ENCODE data around the gene TTBK2. TPM values are rescaled to one million over a fixed set of nuclear protein-coding genes. Genes with fewer than 3 reads are reported as not detected.

TTBK2 gene
- total RNA-seq, 2 experiments from 2014 or later: 9.9 to 11.9 TPM

GRCh38 chr15:42728972-42729371 is 191.6 kb downstream of the TTBK2 start:
- intact Hi-C loops (cut with micrococcal nuclease): loop anchor here (5.0 kb wide), 1 partner anchor 198 kb away; no protein-coding TSS in a partner anchor
- DNase-seq (no peak), ATAC-seq (no peak)
- H3K27ac Mint-ChIP-seq: no peak overlapping the region
- no peaks in the 10 kb centered on the region for H3K4me1 Mint-ChIP-seq (ENCODE audit: low read depth)
- H3K4me3 Mint-ChIP-seq: no peak overlapping the region
- ChIA-PET CTCF (no interaction called here), POLR2A (no interaction called here)
- no peaks in the 10 kb centered on the region for H3K9me3 Mint-ChIP-seq
- TF ChIP-seq CTCF (IDR thresholded peaks at IDR 0.05): no peak
- peaks cover 39% of the 10 kb centered on the region for H3K36me3 Mint-ChIP-seq (ENCODE audit: low read depth)
- no peaks in the 10 kb centered on the region for H3K27me3 Mint-ChIP-seq

DNA sequence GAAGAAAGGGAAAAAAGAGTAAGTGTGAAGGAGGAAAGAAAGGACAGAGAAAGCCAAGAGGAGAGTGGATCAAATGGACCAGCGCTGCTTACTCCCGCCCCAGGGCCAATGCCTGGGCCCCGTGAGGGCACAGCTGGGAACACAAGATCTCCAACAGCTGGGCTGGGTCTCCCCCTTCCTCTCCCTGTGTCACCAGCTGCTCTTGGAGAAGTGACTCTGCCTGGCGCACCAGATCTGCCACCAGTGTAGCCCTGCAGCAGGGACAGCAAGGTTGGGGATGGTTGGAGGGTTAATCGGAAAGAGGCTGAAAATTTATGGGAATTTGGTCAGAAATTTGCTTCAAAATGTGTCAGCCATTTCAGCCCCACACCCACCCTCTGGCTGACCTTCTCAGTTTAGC is 192.0 kb downstream of the TTBK2 start:
- no peak for TF ChIP-seq CTCF (IDR thresholded peaks at IDR 0.05)
- Mint-ChIP-seq H3K36me3 (ENCODE audit: low read depth) (peaks cover 39% of the 10 kb centered on the region), H3K9me3 (no peaks in the 10 kb centered on the region), H3K4me1 (ENCODE audit: low read depth) (no peaks in the 10 kb centered on the region), H3K27me3 (no peaks in the 10 kb centered on the region), H3K27ac (no peak overlapping the region), H3K4me3 (no peak overlapping the region)
- POLR2A ChIA-PET: no interaction called here
- DNase-seq (no peak), ATAC-seq (no peak)
- CTCF ChIA-PET: no interaction called here
- intact Hi-C loops (cut with micrococcal nuclease): loop anchor here (5.0 kb wide), 1 partner anchor 199 kb away; no protein-coding TSS in a partner anchor

GRCh38 chr15:42727750-42728381 is 192.7 kb downstream of the TTBK2 start:
- no peak for TF ChIP-seq CTCF (IDR thresholded peaks at IDR 0.05)
- ChIA-PET CTCF (interaction anchor here (1.7 kb wide), 1 partner anchor 199 kb away, joined by 5 read pairs; no protein-coding TSS in a partner anchor), POLR2A (no interaction called here)
- Mint-ChIP-seq H3K36me3 (ENCODE audit: low read depth) (peaks cover 36% of the 10 kb centered on the region), H3K4me1 (ENCODE audit: low read depth) (no peaks in the 10 kb centered on the region), H3K27ac (no peak overlapping the region), H3K4me3 (no peak overlapping the region), H3K9me3 (no peaks in the 10 kb centered on the region), H3K27me3 (no peaks in the 10 kb centered on the region)
- no peak for ATAC-seq
- no peak for DNase-seq
- intact Hi-C loops (cut with micrococcal nuclease): loop anchor here (5.0 kb wide), 1 partner anchor 199 kb away; no protein-coding TSS in a partner anchor

DNA sequence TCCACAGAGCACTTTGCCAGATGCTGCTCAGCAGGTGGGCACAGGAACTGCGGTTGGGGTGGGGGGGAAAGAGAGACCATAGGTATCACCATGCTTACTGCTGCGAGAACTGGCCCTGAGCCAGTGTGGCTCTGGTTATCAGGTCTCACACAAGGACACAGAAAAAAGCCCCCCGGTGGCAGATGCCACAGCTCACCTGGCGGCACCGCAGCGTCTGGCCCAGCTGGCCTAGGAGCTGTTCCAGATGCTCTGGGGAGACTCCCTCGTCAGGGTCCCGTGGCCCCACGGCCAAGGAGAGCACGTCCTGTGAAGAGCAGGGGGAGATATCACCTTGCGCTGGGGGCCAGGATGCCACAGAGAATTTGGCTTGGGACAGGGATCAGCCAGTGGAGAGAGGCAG is 194.5 kb downstream of the TTBK2 start:
- POLR2A ChIA-PET: interaction anchor here (1.7 to 2.3 kb wide), 3 partner anchors 10 to 14 kb away, joined by 4 to 12 read pairs (median 7); partner anchors contain the start of gene CDAN1
- H3K36me3 Mint-ChIP-seq (ENCODE audit: low read depth): peaks cover 31% of the 10 kb centered on the region
- intact Hi-C loops (cut with micrococcal nuclease): loop anchor here (5.0 kb wide), 1 partner anchor 201 kb away; no protein-coding TSS in a partner anchor

More for the DNA sequence above, 194.5 kb downstream of the TTBK2 start:
- no peak for TF ChIP-seq CTCF (IDR thresholded peaks at IDR 0.05)
- H3K9me3 Mint-ChIP-seq: no peaks in the 10 kb centered on the region
- no peak overlapping the region for H3K27ac Mint-ChIP-seq
- H3K4me3 Mint-ChIP-seq: no peak overlapping the region
- H3K27me3 Mint-ChIP-seq: no peaks in the 10 kb centered on the region
- ATAC-seq: no peak
- CTCF ChIA-PET: interaction anchor here (1.4 to 1.7 kb wide), 2 partner anchors 200 kb away, joined by 3 to 5 read pairs; no protein-coding TSS in a partner anchor
- DNase-seq: no peak
- no peaks in the 10 kb centered on the region for H3K4me1 Mint-ChIP-seq (ENCODE audit: low read depth)
